ENCODE measurements around the gene GOLGA1.

DNA sequence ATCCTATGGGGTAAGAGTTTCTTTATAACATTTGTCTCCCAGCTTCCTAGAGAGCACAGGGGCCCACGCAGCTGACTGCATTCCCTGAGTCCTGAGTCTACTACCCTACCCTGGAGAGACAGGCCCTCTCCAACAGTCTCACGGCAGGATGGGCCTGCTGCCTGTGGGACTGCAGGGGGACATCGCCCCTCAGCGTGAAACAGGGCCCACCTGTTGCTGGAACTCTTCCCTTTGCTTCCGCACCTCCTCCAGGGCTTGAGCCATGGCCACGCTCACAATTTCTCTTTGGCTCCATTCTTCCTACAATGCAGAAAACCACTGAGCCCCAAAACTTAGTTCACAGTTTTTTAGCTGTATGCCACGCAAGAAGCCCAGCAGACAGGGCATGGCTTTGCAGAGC, 50.7 kb downstream of the GOLGA1 start:
- TF ChIP-seq, protein P1, sequence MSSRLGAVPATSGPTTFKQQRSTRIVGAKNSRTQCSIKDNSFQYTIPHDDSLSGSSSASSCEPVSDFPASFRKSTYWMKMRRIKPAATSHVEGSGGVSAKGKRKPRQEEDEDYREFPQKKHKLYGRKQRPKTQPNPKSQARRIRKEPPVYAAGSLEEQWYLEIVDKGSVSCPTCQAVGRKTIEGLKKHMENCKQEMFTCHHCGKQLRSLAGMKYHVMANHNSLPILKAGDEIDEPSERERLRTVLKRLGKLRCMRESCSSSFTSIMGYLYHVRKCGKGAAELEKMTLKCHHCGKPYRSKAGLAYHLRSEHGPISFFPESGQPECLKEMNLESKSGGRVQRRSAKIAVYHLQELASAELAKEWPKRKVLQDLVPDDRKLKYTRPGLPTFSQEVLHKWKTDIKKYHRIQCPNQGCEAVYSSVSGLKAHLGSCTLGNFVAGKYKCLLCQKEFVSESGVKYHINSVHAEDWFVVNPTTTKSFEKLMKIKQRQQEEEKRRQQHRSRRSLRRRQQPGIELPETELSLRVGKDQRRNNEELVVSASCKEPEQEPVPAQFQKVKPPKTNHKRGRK (CRISPR knock-in tag; IDR thresholded peaks at IDR 0.05; ENCODE audit: borderline replicate concordance) = no peak
- TF ChIP-seq JUN (CRISPR knock-in tag; IDR thresholded peaks at IDR 0.05) = no peak
- no peak for TF ChIP-seq ZNF281 (CRISPR knock-in tag; IDR thresholded peaks at IDR 0.05)
- TF ChIP-seq, protein P2, sequence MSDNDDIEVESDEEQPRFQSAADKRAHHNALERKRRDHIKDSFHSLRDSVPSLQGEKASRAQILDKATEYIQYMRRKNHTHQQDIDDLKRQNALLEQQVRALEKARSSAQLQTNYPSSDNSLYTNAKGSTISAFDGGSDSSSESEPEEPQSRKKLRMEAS (CRISPR knock-in tag; IDR thresholded peaks at IDR 0.05) = no peak
- no peak for TF ChIP-seq CREB1 (CRISPR knock-in tag; IDR thresholded peaks at IDR 0.05)

Data from WTC11 (cell line).